Activated naive CD4-positive, alpha-beta T cell treated with anti-CD3 and anti-CD28 coated beads for 36 hours (primary cell): ENCODE data around the gene TPI1. TPM values are rescaled to one million over a fixed set of nuclear protein-coding genes. Genes with fewer than 3 reads are reported as not detected.

Experiments used
- CTCF ChIA-PET: fragments of 350-600 bp; sonication (Branson Sonifier 250); formaldehyde crosslinking; loops from one replicate; lab custom pipeline; 2021; ENCODE audit warnings: antibody characterized with exemption; lab: Charles Lee
- DNase-seq: peaks from one replicate; pipeline ENCODE4 v3.0.0-alpha.2; 2020
- H3K27ac Mint-ChIP-seq: one replicate; pipeline ENCODE4 v1.8.0; 2021; ENCODE audit warnings: mild to moderate bottlenecking, mixed read lengths
- H3K27me3 Mint-ChIP-seq: one replicate; pipeline ENCODE4 v1.8.0; 2021; ENCODE audit warnings: low read depth, mixed read lengths
- H3K36me3 Mint-ChIP-seq: one replicate; pipeline ENCODE4 v1.8.0; 2021; ENCODE audit warnings: low read depth, mixed read lengths
- H3K4me1 Mint-ChIP-seq: one replicate; pipeline ENCODE4 v1.8.0; 2021; ENCODE audit warnings: low read depth, mixed read lengths
- H3K4me3 Mint-ChIP-seq: one replicate; pipeline ENCODE4 v1.8.0; 2021; ENCODE audit warnings: mild to moderate bottlenecking, moderate library complexity, mixed read lengths
- H3K9me3 Mint-ChIP-seq: one replicate; pipeline ENCODE4 v1.8.0; 2021; ENCODE audit warnings: mixed read lengths
- intact Hi-C: fragments of 100-400 bp; cut with micrococcal nuclease; formaldehyde crosslinking; loops from one replicate; pipeline ENCODE4 v1.15.1; 2023
- total RNA-seq, 2 experiments: library from RNA; stranded (reverse); gene quantifications; one replicate each; pipeline ENCODE4 v1.2.3, GENCODE V29; 2021

TPI1 gene
- 1,000 to 10,000 TPM; 1,222 to 1,282 TPM for total RNA-seq

GRCh38 chr12:6867413-6868210 is at the start of gene TPI1:
TSS of gene TPI1 (plus strand) at chr12:6867531. CDS start at chr12:6867567, 36 bp downstream.
- Mint-ChIP-seq H3K36me3 (peaks cover 51% of the 10 kb centered on the region), H3K27me3 (no peaks in the 10 kb centered on the region), H3K4me3 (peak within 1 kb of the TSS; percentile 98), H3K4me1 (peaks cover 52% of the 10 kb centered on the region), H3K27ac (peak within 1 kb of the TSS; percentile 94), H3K9me3 (no peaks in the 10 kb centered on the region)
- CTCF ChIA-PET = interaction anchor here (0.9 to 3.4 kb wide), 4 partner anchors 15 to 76 kb away, joined by 3 to 18 read pairs (median 5); partner anchors contain the start of genes CDCA3 and USP5
- DNase-seq = peak; percentile 79
- intact Hi-C loops = loop anchor here (1.0 to 2.0 kb wide), 3 partner anchors 57 to 225 kb away; partner anchors contain the start of genes C1R and MLF2

GRCh38 chr12:6817662-6818157 is 49.6 kb upstream of the TPI1 start:
- CTCF ChIA-PET = no interaction called here
- H3K36me3 Mint-ChIP-seq = peaks cover 23% of the 10 kb centered on the region
- no peak overlapping the region for H3K27ac Mint-ChIP-seq

DNA sequence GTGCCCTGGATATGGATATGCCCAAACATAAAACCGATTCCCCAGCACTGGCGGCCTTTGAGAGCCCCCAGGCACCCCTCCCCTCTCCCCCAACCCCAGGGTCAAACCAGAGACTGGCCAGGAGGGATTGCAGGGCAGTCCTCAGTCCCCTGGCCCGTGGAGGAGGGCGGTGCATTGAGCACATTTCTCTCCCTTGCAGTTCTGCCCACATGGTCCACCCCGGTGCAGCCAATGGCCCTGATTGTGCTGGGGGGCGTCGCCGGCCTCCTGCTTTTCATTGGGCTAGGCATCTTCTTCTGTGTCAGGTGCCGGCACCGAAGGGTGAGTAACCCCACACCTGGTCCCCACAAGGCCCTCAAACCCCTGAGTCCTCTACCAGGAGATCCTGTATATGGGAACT is 49.1 kb upstream of the TPI1 start:
- Mint-ChIP-seq H3K36me3 (peaks cover 23% of the 10 kb centered on the region), H3K27me3 (peaks cover 2% of the 10 kb centered on the region), H3K9me3 (no peaks in the 10 kb centered on the region), H3K4me3 (no peak overlapping the region), H3K27ac (no peak overlapping the region), H3K4me1 (peaks cover 11% of the 10 kb centered on the region)
- no peak for DNase-seq
- CTCF ChIA-PET = no interaction called here
- intact Hi-C loops = no loop called here

More at GRCh38 chr12:6817662-6818157, 49.6 kb upstream of the TPI1 start:
- no peak for DNase-seq
- Mint-ChIP-seq H3K27me3 (peaks cover 1% of the 10 kb centered on the region), H3K9me3 (no peaks in the 10 kb centered on the region), H3K4me3 (no peak overlapping the region), H3K4me1 (peaks cover 11% of the 10 kb centered on the region)
- intact Hi-C loops = no loop called here

DNA sequence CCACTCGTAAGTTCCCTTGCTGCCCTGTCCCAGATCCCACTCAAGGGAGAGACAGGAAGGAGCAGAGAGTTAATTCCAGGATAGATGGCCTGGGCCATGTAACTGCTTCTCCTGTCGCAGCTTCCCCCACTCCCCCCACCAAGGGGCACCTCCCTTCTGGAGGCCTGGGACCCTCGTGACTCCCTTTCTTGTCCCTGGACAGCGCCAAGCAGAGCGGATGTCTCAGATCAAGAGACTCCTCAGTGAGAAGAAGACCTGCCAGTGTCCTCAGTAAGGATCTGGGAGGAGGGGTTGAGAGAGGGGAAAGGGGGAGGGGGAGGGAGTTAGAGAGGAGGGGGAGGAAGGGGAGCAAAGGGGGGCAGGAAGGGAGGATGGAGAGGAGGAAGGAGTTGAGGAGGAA is 48.7 kb upstream of the TPI1 start:
- Mint-ChIP-seq H3K27me3 (peaks cover 2% of the 10 kb centered on the region), H3K9me3 (no peaks in the 10 kb centered on the region), H3K4me1 (peaks cover 11% of the 10 kb centered on the region), H3K27ac (no peak overlapping the region), H3K4me3 (no peak overlapping the region), H3K36me3 (peaks cover 23% of the 10 kb centered on the region)
- intact Hi-C loops = no loop called here
- DNase-seq = no peak
- CTCF ChIA-PET = no interaction called here

- no peak for DNase-seq
- Mint-ChIP-seq H3K27ac (no peak overlapping the region), H3K27me3 (peaks cover 2% of the 10 kb centered on the region), H3K4me1 (peaks cover 11% of the 10 kb centered on the region), H3K4me3 (no peak overlapping the region), H3K36me3 (peaks cover 18% of the 10 kb centered on the region), H3K9me3 (no peaks in the 10 kb centered on the region)
- intact Hi-C loops = no loop called here
- CTCF ChIA-PET = interaction anchor here (11.7 kb wide), 1 partner anchor 64 kb away, joined by 166 read pairs; the partner anchor contains the start of gene MLF2
Observed at GRCh38 chr12:6819106-6820030, 48.0 kb upstream of the TPI1 start.

GRCh38 chr12:6820166-6820565 is 47.2 kb upstream of the TPI1 start:
- CTCF ChIA-PET = interaction anchor here (1.5 to 11.7 kb wide), 2 partner anchors 40 to 64 kb away, joined by 4 to 166 read pairs; partner anchors contain the start of gene MLF2
- peaks cover 13% of the 10 kb centered on the region for H3K36me3 Mint-ChIP-seq
- H3K9me3 Mint-ChIP-seq = no peaks in the 10 kb centered on the region
- H3K4me1 Mint-ChIP-seq = peaks cover 11% of the 10 kb centered on the region
- intact Hi-C loops = no loop called here
- H3K27ac Mint-ChIP-seq = no peak overlapping the region
- H3K27me3 Mint-ChIP-seq = peaks cover 8% of the 10 kb centered on the region
- H3K4me3 Mint-ChIP-seq = no peak overlapping the region
- no peak for DNase-seq

DNA sequence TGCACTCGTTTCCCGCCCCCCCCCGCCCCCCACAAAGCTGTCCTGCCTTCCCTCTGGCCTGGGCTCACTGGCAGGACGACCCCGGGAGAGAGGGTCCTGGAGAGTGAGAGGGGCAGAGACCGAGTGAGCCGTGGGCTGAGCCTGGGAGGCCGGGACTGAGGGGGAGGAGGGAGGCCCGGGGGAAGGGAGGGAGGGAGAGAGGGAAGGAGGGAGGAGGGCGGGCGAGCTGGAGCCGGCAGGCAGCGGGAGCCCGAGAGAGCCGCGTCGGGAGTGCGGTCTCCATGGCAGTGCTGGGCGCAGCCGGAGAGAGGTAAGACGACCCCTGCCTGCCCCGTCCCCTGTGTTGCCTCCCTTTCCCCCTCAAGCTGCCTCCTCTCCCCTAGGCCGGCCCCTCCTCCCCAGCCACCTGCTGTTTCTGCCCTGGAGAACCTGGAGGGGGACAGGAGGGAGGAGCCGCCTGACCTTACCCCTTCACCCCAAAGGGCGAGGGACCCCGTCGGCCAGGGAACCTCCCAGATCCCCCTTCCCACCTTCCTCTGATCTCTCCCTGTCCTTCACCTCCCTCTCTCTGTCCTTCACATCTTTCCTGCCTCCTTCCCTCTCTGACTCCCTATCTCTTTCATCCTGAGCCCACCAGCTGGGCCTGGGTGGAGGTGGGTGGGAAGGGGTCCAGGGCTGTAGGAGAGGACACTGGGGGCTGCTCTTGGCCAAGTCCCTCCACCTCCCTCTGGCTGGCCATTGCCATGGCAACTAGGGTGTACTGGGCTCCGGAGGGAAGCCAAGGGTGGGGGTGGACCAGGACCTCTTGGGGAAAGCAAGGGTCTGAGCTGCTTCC is 45.5 kb upstream of the TPI1 start, which contains the start of gene GPR162:
TSS of gene GPR162 (plus strand) at position 231 of the 835 bp plus-strand sequence. CDS start 2,078 bp downstream, outside the sequence.
- H3K4me1 Mint-ChIP-seq = peaks cover 13% of the 10 kb centered on the region
- H3K4me3 Mint-ChIP-seq = peak within 1 kb of the TSS; percentile 32
- intact Hi-C loops = no loop called here
- H3K36me3 Mint-ChIP-seq = peaks cover 11% of the 10 kb centered on the region
- no peak within 1 kb of the TSS for H3K27ac Mint-ChIP-seq
- no peaks in the 10 kb centered on the region for H3K9me3 Mint-ChIP-seq
- DNase-seq = peak; percentile 27
- CTCF ChIA-PET = interaction anchor here (0.7 to 11.7 kb wide), 9 partner anchors 9 to 204 kb away, joined by 3 to 166 read pairs (median 4); partner anchors contain the start of gene MLF2
- peaks cover 12% of the 10 kb centered on the region for H3K27me3 Mint-ChIP-seq

DNA sequence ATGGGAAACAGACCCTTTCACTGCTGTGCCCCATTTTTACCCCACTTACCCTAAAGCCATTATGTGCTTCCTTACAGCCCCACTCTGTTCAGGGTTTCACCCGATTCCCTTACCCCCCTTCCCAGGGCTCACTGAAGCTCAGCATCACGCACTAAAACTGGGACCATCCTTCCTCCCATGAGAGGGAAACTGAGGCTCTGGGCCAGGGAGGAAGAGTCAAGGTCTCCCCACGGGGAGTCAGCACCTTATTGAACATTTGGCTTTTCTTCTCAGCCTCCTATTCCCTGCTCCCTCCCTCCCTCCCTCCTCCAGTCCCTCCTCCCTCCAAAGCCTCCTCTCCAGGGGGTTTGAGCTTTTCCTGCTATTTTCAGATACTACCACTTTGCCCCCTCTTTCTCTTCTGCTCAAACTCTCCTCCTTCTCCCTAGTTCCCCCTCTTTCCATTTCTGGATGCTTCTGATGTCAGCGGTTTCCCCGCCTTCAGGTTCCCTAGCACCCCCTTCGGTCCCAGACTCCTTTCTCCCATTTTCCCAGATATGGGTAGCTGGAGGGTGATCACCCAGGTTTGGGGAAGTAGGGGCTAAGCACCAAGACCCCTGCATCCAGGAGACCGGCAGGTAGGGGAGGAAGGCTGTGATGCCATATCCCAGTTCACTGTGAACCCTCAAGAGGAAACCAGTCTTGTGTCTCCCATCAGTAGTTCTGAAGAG is 44.8 kb upstream of the TPI1 start:
- Mint-ChIP-seq H3K27ac (no peak overlapping the region), H3K36me3 (peaks cover 8% of the 10 kb centered on the region), H3K4me1 (peaks cover 17% of the 10 kb centered on the region), H3K4me3 (no peak overlapping the region), H3K9me3 (no peaks in the 10 kb centered on the region), H3K27me3 (peaks cover 16% of the 10 kb centered on the region)
- intact Hi-C loops = no loop called here
- DNase-seq = no peak
- CTCF ChIA-PET = interaction anchor here (0.8 to 11.7 kb wide), 7 partner anchors 10 to 67 kb away, joined by 3 to 166 read pairs (median 4); partner anchors contain the start of gene MLF2

DNA sequence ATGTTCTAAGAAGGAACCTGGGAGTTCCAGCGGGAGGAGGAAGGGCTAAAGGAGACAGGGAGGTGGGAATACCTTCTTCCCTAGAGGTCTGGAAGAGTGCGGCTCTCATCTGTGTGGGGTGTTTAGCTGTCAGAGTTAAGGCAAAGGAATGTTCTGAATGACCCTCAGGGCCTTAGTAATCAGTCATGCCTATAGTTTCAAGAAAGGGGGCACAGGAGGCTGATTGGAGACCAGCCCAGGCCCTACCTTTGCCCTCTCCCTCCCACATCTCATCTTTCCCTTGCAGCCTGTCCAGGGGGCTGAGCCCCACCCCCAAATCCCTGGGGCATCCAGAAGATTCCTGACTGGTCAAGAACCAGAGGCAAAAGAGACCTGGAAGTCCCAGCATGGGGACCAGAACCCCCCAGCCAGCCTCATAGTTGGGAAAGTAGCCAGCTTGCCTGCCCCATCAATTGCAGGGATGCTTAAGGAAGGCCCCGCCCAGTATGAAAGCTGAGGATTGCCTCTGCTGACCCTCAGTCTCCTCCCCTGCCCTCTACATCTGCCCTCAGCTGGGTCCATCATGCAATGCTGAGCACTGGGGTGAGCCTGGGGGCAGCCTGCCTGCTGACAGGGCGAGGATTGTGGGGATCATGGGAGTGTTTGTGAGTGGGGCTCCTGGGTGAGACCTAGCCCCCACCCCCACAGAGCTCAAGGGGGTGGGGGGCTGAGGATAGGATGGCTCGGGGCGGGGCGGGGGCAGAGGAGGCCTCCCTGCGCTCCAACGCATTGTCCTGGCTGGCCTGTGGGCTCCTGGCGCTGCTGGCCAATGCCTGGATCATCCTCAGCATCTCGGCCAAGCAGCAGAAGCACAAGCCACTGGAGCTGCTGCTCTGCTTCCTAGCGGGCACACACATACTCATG is 43.9 kb upstream of the TPI1 start:
- no peak overlapping the region for H3K4me3 Mint-ChIP-seq
- H3K36me3 Mint-ChIP-seq = peaks cover 2% of the 10 kb centered on the region
- no peak for DNase-seq
- H3K9me3 Mint-ChIP-seq = no peaks in the 10 kb centered on the region
- peaks cover 20% of the 10 kb centered on the region for H3K4me1 Mint-ChIP-seq
- CTCF ChIA-PET = interaction anchor here (0.6 to 11.7 kb wide), 13 partner anchors 10 to 104 kb away, joined by 3 to 166 read pairs (median 4); partner anchors contain the start of genes CD4 and MLF2
- intact Hi-C loops = no loop called here
- peaks cover 19% of the 10 kb centered on the region for H3K27me3 Mint-ChIP-seq
- H3K27ac Mint-ChIP-seq = no peak overlapping the region
